ENCODE data around the gene PIMREG.

DNA sequence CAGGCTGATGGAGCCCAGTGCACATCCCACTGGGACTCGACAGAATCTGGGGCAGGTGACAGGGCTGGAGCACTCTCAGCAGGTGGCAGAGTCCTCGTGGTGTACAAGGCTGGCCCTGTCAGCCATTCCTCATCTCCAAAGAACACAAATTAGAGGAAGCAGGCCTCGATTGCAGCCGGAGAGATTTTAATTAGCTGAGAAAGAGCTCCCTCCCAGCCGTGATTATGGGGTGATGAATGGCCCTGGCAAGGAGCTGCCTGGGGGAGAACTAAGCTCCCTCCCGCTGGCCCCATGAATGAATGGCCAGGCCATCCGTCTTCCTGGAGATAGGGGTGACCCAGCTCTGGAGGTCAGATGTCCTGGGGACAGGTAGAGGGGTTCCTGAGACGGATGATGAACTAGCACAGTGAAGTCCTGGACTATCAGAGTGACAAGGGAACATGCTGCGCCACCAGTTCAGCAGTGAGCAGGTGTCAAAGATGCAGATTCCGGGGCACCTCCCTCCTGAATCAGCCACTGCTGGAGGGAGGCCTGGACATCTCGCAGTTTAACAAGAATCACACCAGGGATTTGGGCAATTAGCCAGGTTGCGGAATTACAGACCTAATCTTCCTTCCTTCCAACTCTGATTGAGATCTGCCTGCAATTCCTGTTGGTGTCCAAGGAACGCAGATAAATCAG lies 35.5 kb downstream of the PIMREG start:
- TF ChIP-seq POLR2A (IDR thresholded peaks at IDR 0.05) = no peak
- TF ChIP-seq, protein P1, sequence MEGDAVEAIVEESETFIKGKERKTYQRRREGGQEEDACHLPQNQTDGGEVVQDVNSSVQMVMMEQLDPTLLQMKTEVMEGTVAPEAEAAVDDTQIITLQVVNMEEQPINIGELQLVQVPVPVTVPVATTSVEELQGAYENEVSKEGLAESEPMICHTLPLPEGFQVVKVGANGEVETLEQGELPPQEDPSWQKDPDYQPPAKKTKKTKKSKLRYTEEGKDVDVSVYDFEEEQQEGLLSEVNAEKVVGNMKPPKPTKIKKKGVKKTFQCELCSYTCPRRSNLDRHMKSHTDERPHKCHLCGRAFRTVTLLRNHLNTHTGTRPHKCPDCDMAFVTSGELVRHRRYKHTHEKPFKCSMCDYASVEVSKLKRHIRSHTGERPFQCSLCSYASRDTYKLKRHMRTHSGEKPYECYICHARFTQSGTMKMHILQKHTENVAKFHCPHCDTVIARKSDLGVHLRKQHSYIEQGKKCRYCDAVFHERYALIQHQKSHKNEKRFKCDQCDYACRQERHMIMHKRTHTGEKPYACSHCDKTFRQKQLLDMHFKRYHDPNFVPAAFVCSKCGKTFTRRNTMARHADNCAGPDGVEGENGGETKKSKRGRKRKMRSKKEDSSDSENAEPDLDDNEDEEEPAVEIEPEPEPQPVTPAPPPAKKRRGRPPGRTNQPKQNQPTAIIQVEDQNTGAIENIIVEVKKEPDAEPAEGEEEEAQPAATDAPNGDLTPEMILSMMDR (IDR thresholded peaks at IDR 0.05) = no peak
